22Rv1 (cell line): ENCODE results near the gene NIPAL3.

Source experiments
- CTCF ChIP-seq: fragments of 450-650 bp; IDR thresholded peaks from 2 replicates; pipeline ENCODE4 v1.5.1; 2017; ENCODE audit warnings: mild to moderate bottlenecking
- ZFX ChIP-seq: fragments of 450-650 bp; IDR thresholded peaks from 2 replicates; pipeline ENCODE4 v1.6.1; 2017; ENCODE audit warnings: antibody characterized with exemption, borderline replicate concordance

- no peak for TF ChIP-seq CTCF
- TF ChIP-seq ZFX: no peak
These were observed 34.7 kb downstream of the NIPAL3 start for GRCh38 chr1:24450316-24450715.
